Karpas-422 (cell line): ENCODE measurements around the gene PPRC1. TPM values are rescaled to one million over a fixed set of nuclear protein-coding genes. Genes with fewer than 3 reads are reported as not detected.

ENCODE experiments used
- DNase-seq: peaks from one replicate; pipeline ENCODE4 v3.0.0-alpha.2; 2015
- H2AFZ ChIP-seq: fragments of 200-600 bp; sonication (generic); 2 replicates; pipeline ENCODE4 v1.6.1; 2014; ENCODE audit warnings: antibody characterized with exemption, low read length, mixed read lengths
- H3K27ac ChIP-seq: fragments of 200-600 bp; sonication (generic); 2 replicates; pipeline ENCODE4 v1.5.1; 2014; ENCODE audit warnings: mild to moderate bottlenecking, low read length, moderate library complexity
- H3K27me3 ChIP-seq: fragments of 200-600 bp; sonication (generic); 2 replicates; pipeline ENCODE4 v1.6.1; 2014; ENCODE audit warnings: low read length, mixed read lengths
- H3K36me3 ChIP-seq: fragments of 200-600 bp; sonication (generic); 2 replicates; pipeline ENCODE4 v1.6.1; 2014; ENCODE audit warnings: low read length, mixed read lengths; ENCODE audit not compliant: insufficient read depth
- H3K4me1 ChIP-seq: fragments of 200-600 bp; sonication (generic); 2 replicates; pipeline ENCODE4 v1.6.1; 2014; ENCODE audit warnings: mild to moderate bottlenecking, low read length, mixed read lengths
- H3K4me2 ChIP-seq: fragments of 200-600 bp; sonication (generic); 2 replicates; pipeline ENCODE4 v1.6.1; 2014; ENCODE audit warnings: low read length, low read depth, mild to moderate bottlenecking; ENCODE audit not compliant: poor library complexity, severe bottlenecking
- H3K4me3 ChIP-seq: fragments of 200-600 bp; sonication (generic); 2 replicates; pipeline ENCODE4 v1.5.1; 2014; ENCODE audit warnings: mild to moderate bottlenecking, antibody characterized with exemption, low read length, mixed read lengths
- H3K79me2 ChIP-seq: fragments of 200-600 bp; sonication (generic); 2 replicates; pipeline ENCODE4 v1.6.1; 2014; ENCODE audit warnings: mild to moderate bottlenecking, low read length, mixed read lengths
- H3K9ac ChIP-seq: fragments of 200-600 bp; sonication (generic); 2 replicates; pipeline ENCODE4 v1.6.0; 2014; ENCODE audit warnings: low read length
- H3K9me2 ChIP-seq: fragments of 200-600 bp; sonication (generic), shearing (Covaris generic); replicated peaks from 2 replicates; pipeline ENCODE4 v1.6.0; 2014; ENCODE audit warnings: mild to moderate bottlenecking, low read length, moderate library complexity; ENCODE audit not compliant: insufficient read depth
- H3K9me3 ChIP-seq: fragments of 300-700, 200-600 bp; sonication (generic); 2 replicates; pipeline ENCODE4 v1.6.1; 2014; ENCODE audit warnings: low read length, mixed read lengths
- H4K20me1 ChIP-seq: fragments of 200-600 bp; sonication (generic); 2 replicates; pipeline ENCODE4 v1.6.1; 2014; ENCODE audit warnings: mild to moderate bottlenecking, antibody characterized with exemption, low read length, low read depth; ENCODE audit not compliant: insufficient read depth
- total RNA-seq: library from RNA; depleted of rRNA; stranded (reverse); fragments of >200 nt; shearing (Covaris generic); gene quantifications from 2 replicates; pipeline ENCODE4 v1.2.3, GENCODE V29; 2014; ENCODE audit warnings: low replicate concordance

The PPRC1 gene
- total RNA-seq, 1 experiment from 2014 or later: 8.6 TPM

GRCh38 chr10:102150970-102151773 is 18.3 kb downstream of the PPRC1 start:
- Histone ChIP-seq H3K9ac (peak overlapping the region; percentile 63), H4K20me1 (no peaks in the 10 kb centered on the region), H3K4me3 (peak overlapping the region; percentile 37; the same call in 1 of the 2 replicates), H2AFZ (no peak overlapping the region), H3K9me2 (no peaks in the 10 kb centered on the region), H3K4me1 (peaks cover 13% of the 10 kb centered on the region), H3K27ac (peak overlapping the region; percentile 52), H3K79me2 (peaks cover 38% of the 10 kb centered on the region), H3K9me3 (no peaks in the 10 kb centered on the region), H3K27me3 (no peaks in the 10 kb centered on the region), H3K4me2 (peak overlapping the region; percentile 56), H3K36me3 (0 out of 2 replicates have a peak, but pooled peaks cover 6% of the 10 kb centered on the region)
- DNase-seq: no peak

- Histone ChIP-seq H3K4me1 (peaks cover 13% of the 10 kb centered on the region), H2AFZ (no peak within 1 kb of the TSS), H3K4me2 (peak within 1 kb of the TSS; percentile 92), H3K36me3 (peaks cover 6% of the 10 kb centered on the region; the same call in 1 of the 2 replicates), H3K27ac (peak within 1 kb of the TSS; percentile 70), H3K9me3 (no peaks in the 10 kb centered on the region), H4K20me1 (no peaks in the 10 kb centered on the region), H3K4me3 (peak within 1 kb of the TSS; percentile 94), H3K9ac (peak within 1 kb of the TSS; percentile 94), H3K79me2 (peaks cover 44% of the 10 kb centered on the region), H3K9me2 (no peaks in the 10 kb centered on the region), H3K27me3 (no peaks in the 10 kb centered on the region)
- peak; percentile 97 for DNase-seq
Measured at GRCh38 chr10:102151774-102152544, 19.1 kb downstream of the PPRC1 start, which contains the start of gene NOLC1. NOLC1 (plus strand) TSS chr10:102152389; CDS start chr10:102152411, 22 bp downstream.

GRCh38 chr10:102152545-102152890 is 19.7 kb downstream of the PPRC1 start:
- H3K9ac ChIP-seq: peak overlapping the region; percentile 94
- H3K36me3 ChIP-seq: peaks cover 6% of the 10 kb centered on the region; the same call in 1 of the 2 replicates
- peak overlapping the region; percentile 94 for H3K4me3 ChIP-seq
- peak; percentile 54 for DNase-seq
- H2AFZ ChIP-seq: no peak overlapping the region
- no peaks in the 10 kb centered on the region for H3K9me3 ChIP-seq
- H3K27ac ChIP-seq: peak overlapping the region; percentile 70
- no peaks in the 10 kb centered on the region for H3K9me2 ChIP-seq
- H3K27me3 ChIP-seq: no peaks in the 10 kb centered on the region
- H3K4me2 ChIP-seq: peak overlapping the region; percentile 92
- H4K20me1 ChIP-seq: no peaks in the 10 kb centered on the region
- peaks cover 13% of the 10 kb centered on the region for H3K4me1 ChIP-seq
- H3K79me2 ChIP-seq: peaks cover 45% of the 10 kb centered on the region

- peak overlapping the region; percentile 92 for H3K4me2 ChIP-seq
- H3K4me1 ChIP-seq: peaks cover 13% of the 10 kb centered on the region
- peak overlapping the region; percentile 94 for H3K4me3 ChIP-seq
- no peaks in the 10 kb centered on the region for H3K9me2 ChIP-seq
- no peak for DNase-seq
- no peaks in the 10 kb centered on the region for H3K27me3 ChIP-seq
- no peaks in the 10 kb centered on the region for H4K20me1 ChIP-seq
- no peaks in the 10 kb centered on the region for H3K9me3 ChIP-seq
- peak overlapping the region; percentile 94 for H3K9ac ChIP-seq
- no peak overlapping the region for H2AFZ ChIP-seq
- peaks cover 12% of the 10 kb centered on the region; the same call in 1 of the 2 replicates for H3K36me3 ChIP-seq
- H3K79me2 ChIP-seq: peaks cover 45% of the 10 kb centered on the region
- H3K27ac ChIP-seq: peak overlapping the region; percentile 70
Measured at GRCh38 chr10:102153093-102153620, 20.3 kb downstream of the PPRC1 start.

- Histone ChIP-seq H3K4me3 (no peak overlapping the region), H3K79me2 (peaks cover 45% of the 10 kb centered on the region), H3K9ac (no peak overlapping the region), H2AFZ (no peak overlapping the region), H3K27ac (no peak overlapping the region), H3K9me2 (no peaks in the 10 kb centered on the region), H4K20me1 (no peaks in the 10 kb centered on the region), H3K4me1 (peaks cover 13% of the 10 kb centered on the region), H3K9me3 (no peaks in the 10 kb centered on the region), H3K4me2 (no peak overlapping the region), H3K27me3 (no peaks in the 10 kb centered on the region), H3K36me3 (peaks cover 19% of the 10 kb centered on the region; the same call in 1 of the 2 replicates)
- no peak for DNase-seq
Measured at GRCh38 chr10:102154466-102155116, 21.8 kb downstream of the PPRC1 start.

GRCh38 chr10:102157224-102157623 is 24.4 kb downstream of the PPRC1 start:
- DNase-seq: no peak
- H2AFZ ChIP-seq: no peak overlapping the region
- H3K79me2 ChIP-seq: peaks cover 45% of the 10 kb centered on the region
- no peaks in the 10 kb centered on the region for H3K27me3 ChIP-seq
- H3K9me3 ChIP-seq: no peaks in the 10 kb centered on the region
- peaks cover 7% of the 10 kb centered on the region for H3K4me1 ChIP-seq
- no peaks in the 10 kb centered on the region for H4K20me1 ChIP-seq
- no peak overlapping the region for H3K27ac ChIP-seq
- H3K9me2 ChIP-seq: no peaks in the 10 kb centered on the region
- no peak overlapping the region for H3K4me2 ChIP-seq
- peaks cover 24% of the 10 kb centered on the region; the same call in 1 of the 2 replicates for H3K36me3 ChIP-seq
- no peak overlapping the region for H3K4me3 ChIP-seq
- H3K9ac ChIP-seq: no peak overlapping the region

GRCh38 chr10:102159051-102159597 is 26.3 kb downstream of the PPRC1 start:
- H4K20me1 ChIP-seq: no peaks in the 10 kb centered on the region
- no peak overlapping the region for H3K4me2 ChIP-seq
- H3K27ac ChIP-seq: no peak overlapping the region
- H3K4me1 ChIP-seq: no peaks in the 10 kb centered on the region
- H3K4me3 ChIP-seq: no peak overlapping the region
- H3K9me2 ChIP-seq: no peaks in the 10 kb centered on the region
- no peak for DNase-seq
- H3K79me2 ChIP-seq: peaks cover 26% of the 10 kb centered on the region
- no peaks in the 10 kb centered on the region for H3K9me3 ChIP-seq
- H3K9ac ChIP-seq: no peak overlapping the region
- no peak overlapping the region for H2AFZ ChIP-seq
- no peaks in the 10 kb centered on the region for H3K27me3 ChIP-seq
- peaks cover 25% of the 10 kb centered on the region; the same call in 1 of the 2 replicates for H3K36me3 ChIP-seq
